ENCODE results near the gene TET1.
"Not testable (repeated sequence)": the region's sequence is repeated elsewhere in the genome, so short reads cannot be mapped to it uniquely, and the experiment has no call there.

TET1 gene

DNA sequence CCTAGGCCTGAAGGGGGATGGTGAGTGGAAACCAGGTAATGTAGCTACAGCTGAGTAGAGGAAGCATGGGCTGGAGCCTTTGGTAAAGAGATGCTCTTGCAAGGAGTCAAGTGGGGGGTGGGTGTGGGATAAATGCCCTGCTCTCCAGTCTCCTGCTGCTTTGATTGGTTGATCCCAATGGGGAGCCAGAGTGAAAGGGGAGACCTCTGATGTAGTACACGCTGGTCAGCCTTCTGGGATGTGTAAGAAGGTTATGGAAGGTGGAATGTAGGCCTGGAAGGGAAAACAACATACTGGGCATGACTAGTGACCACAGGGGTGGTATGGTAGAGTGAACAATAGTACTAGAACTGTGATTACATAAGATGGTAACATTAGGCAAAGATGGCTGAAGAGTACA lies 44.3 kb downstream of the TET1 start:
- no peak for DNase-seq (ENCODE audit: extremely low read depth in 1 of 2, low read depth in 1 of 2)

- DNase-seq (ENCODE audit: extremely low read depth in 1 of 2, low read depth in 1 of 2) = no peak
Observed at GRCh38 chr10:68606918-68607317, 46.8 kb downstream of the TET1 start.

DNA sequence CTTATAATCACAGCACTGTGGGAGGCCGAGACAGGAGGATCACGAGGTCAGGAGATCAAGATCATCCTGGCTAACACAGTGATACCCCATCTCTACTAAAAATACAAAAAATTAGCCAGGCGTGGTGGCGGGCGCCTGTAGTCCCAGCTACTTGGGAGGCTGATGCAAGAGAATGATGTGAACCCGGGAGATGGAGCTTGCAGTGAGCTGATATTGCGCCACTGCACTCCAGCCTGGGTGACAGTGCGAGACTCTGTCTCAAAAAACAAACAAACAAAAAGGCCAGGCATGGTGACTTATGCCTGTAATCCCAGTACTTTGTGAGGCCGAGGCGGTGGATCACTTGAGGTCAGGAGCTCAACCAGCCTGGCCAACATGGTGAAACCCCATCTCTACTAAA lies 49.9 kb downstream of the TET1 start:
- DNase-seq (ENCODE audit: extremely low read depth in 1 of 2, low read depth in 1 of 2) = not testable (repeated sequence)

GRCh38 chr10:68611227-68611626 lies 51.1 kb downstream of the TET1 start:
- DNase-seq (ENCODE audit: extremely low read depth in 1 of 2, low read depth in 1 of 2) = no peak

DNA sequence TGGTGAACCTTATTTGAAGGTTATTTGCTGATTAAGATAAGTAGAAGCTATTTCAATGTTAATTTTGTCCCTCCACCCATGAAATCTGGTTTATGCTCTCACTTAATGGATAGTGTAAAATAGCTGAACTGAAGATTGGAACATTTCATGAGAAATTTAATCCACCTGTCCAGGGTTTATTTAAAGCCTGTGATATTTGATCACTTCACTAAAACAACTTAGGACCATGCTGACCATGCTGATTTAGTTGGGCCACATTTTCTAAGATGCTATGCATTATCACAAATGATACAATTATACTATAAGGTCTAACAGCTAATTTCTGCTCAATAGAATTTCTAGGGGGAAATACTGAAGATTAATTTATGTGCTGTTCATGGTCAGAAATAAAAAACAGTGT lies 53.8 kb downstream of the TET1 start:
- DNase-seq (ENCODE audit: extremely low read depth in 1 of 2, low read depth in 1 of 2) = not testable (repeated sequence)

GRCh38 chr10:68617691-68618090 lies 57.6 kb downstream of the TET1 start:
- DNase-seq (ENCODE audit: extremely low read depth in 1 of 2, low read depth in 1 of 2) = not testable (repeated sequence)

GRCh38 chr10:68618234-68618633 lies 58.1 kb downstream of the TET1 start:
- no peak for DNase-seq (ENCODE audit: extremely low read depth in 1 of 2, low read depth in 1 of 2)

GRCh38 chr10:68619595-68619994 lies 59.5 kb downstream of the TET1 start:
- DNase-seq (ENCODE audit: extremely low read depth in 1 of 2, low read depth in 1 of 2) = no peak

- no peak for DNase-seq (ENCODE audit: extremely low read depth in 1 of 2, low read depth in 1 of 2)
Observed at GRCh38 chr10:68625316-68625921, 65.3 kb downstream of the TET1 start.

- no peak for DNase-seq (ENCODE audit: extremely low read depth in 1 of 2, low read depth in 1 of 2)
Observed at GRCh38 chr10:68628576-68629127, 68.5 kb downstream of the TET1 start.

GRCh38 chr10:68632271-68632560 lies 72.1 kb downstream of the TET1 start:
- DNase-seq (ENCODE audit: extremely low read depth in 1 of 2, low read depth in 1 of 2) = not testable (repeated sequence)

- DNase-seq (ENCODE audit: extremely low read depth in 1 of 2, low read depth in 1 of 2) = no peak
Observed at GRCh38 chr10:68633281-68633680, 73.1 kb downstream of the TET1 start.

DNA sequence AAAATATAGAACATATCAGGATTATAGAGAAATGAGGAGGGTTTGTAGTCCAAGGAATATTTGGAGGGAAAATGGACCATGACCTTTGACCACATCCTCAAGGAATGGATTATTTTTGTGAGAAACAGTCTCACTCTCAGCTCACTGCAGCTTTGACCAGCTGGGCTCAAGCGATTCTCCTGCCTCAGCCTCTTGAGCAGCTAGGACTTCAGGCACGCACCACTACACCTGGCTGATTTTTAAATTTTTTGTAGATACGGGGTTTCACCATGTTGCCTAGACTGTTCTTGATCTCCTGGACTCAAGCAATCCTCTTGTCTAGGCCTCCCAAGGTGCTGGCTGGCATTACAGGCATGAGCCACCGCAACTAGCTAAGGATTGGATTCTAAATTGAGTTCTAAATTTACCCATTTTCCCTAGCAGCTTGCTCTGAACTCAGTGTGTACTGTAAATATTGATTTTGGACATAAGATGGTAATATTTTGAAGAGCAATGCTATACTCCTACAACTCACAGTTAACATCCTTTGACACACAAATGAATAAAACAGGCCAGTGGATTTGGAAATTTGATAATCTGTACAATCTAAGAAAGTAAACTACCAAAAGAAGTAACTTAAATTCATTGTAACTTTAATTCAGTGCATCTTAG lies 73.8 kb downstream of the TET1 start:
- no peak for DNase-seq (ENCODE audit: extremely low read depth in 1 of 2, low read depth in 1 of 2)

GRCh38 chr10:68636335-68636734 lies 76.2 kb downstream of the TET1 start:
- no peak for DNase-seq (ENCODE audit: extremely low read depth in 1 of 2, low read depth in 1 of 2)

DNA sequence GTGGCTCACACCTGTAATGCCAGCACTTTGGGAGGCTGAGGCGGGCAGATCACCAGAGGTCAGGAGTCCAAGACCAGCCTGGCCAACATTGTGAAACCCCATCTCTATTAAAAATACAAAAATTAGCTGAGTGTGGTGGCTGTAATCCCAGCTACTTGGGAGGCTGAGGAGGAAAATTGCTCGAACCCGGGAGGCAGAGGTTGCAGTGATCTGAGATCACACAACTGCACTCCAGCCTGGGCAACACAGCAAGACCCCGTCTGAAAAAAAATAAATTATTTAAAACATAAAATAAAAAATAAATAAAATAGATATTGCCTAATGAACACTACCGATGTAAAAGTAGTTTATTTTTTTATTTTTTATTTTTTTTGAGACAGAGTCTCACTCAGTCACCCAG lies 83.4 kb downstream of the TET1 start:
- DNase-seq (ENCODE audit: extremely low read depth in 1 of 2, low read depth in 1 of 2) = not testable (repeated sequence)

DNA sequence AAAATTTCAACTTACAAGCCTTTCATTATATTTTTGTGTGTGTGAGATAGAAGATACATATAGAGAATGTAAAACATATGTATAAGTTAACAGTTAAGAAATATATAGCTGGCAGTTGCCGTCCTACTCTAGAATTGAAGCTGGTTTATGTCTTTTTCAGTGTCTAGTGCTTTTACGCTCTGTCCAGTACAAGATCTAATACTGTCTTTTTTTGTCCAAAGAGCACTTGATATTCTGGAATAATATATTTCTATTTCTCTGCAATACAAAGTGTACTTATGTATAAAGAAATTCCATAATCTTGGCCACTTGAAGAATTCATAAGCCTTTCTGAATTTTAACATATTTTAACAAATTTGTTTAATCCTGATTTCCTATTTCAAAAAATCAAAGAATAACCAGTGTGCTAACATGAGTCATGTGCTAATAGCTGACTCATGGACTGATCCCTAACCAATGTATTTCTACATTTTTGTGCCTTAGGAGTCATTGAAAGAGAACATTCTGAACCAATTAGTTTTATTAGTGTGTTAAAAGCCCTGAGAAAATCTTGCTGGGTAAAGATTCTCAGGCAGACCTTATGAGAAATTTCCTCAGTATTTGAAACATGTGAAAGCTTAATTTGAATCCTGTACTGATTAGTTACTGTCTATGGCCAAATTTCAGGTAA lies 87.7 kb downstream of the TET1 start:
- no peak for DNase-seq (ENCODE audit: extremely low read depth in 1 of 2, low read depth in 1 of 2)

DNA sequence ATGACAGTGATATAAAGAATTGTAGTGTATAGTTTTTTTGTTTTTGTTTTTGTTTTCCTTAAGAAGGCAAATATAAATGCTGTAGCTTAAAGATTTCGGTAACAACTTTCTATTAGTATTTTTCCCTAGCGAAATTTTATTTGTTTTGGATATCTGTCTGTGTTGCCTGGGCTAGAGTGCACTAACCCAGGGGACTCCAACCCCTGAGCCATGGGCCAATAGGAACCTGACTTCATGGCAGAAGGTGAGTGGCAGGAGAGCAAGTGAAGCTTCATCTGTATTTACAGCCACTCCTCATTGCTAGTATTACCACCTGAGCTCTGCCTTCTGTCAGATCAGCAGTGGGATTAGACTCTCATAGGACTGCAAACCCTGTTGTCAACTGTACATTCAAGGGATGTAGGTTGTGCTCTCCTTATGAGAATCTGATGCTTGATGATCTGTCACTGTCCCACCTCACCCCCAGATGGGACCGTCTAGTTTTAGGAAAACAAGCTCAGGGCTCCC lies 95.5 kb downstream of the TET1 start:
- no peak for DNase-seq (ENCODE audit: extremely low read depth in 1 of 2, low read depth in 1 of 2)

DNA sequence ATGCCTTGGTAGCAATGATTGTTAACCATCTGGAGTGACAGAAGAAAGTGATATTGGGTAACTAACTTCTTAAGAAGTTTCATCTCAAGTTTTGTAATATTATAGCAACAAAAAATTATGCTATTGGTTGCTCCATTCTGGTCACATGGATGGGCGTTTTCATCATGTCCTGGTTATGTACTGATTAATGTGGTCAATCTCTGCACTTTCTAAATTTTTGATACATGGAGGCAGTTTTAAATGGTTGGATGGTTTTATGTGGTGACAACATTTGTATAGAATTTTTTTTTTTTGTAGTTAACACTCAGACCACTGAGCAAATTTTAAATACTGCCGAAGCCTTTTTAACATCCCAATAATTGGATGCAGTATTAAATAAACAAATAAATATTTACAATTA lies 105.7 kb downstream of the TET1 start:
- DNase-seq (ENCODE audit: extremely low read depth in 1 of 2, low read depth in 1 of 2) = no peak

GRCh38 chr10:68666280-68666760 lies 106.2 kb downstream of the TET1 start:
- no peak for DNase-seq (ENCODE audit: extremely low read depth in 1 of 2, low read depth in 1 of 2)

DNA sequence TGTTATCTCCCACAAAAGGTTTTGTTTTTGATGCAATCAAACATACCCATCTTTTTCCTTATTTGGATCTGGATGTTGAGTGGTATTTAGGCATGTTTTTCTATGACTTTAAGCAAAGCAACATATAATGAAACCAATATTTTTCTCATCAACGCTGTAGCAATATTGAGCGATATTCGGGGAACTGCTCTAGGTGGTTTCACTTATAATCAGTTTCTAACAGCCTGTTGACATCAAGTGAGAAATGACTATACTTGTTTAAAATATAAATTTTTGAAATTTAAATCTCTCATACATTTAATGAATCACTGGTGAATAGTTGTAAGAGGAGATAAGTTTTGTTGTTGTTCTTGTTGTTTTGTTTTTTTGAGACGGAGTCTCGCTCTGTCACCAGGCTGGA lies 108.1 kb downstream of the TET1 start:
- DNase-seq (ENCODE audit: extremely low read depth in 1 of 2, low read depth in 1 of 2) = no peak

DNA sequence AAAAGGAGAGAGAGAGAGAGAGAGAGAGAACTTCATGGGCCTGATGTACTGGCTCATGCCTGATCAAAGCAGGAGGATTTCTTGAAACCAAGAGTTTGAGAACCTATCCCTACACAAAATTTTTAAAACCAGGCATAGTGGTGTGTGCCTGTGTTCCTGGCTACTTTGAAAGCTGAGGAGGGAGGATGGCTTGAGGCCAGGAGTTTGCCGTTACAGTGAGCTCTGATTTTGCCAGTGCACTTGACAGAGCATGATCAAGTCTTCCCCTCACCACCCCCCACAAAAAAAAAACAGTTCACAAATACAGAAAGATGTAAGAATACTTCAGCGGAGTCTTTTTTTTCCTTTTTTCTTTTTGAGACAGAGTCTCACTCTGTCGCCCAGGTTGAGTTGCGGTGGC lies 108.8 kb downstream of the TET1 start:
- DNase-seq (ENCODE audit: extremely low read depth in 1 of 2, low read depth in 1 of 2) = no peak

GRCh38 chr10:68684413-68684812 lies 124.3 kb downstream of the TET1 start:
- DNase-seq (ENCODE audit: extremely low read depth in 1 of 2, low read depth in 1 of 2) = no peak
